Smooth muscle cell (in vitro differentiated cells): ENCODE results near the gene RCOR2. TPM values are rescaled to one million over a fixed set of nuclear protein-coding genes. Genes with fewer than 3 reads are reported as not detected.

Source experiments
- DNase-seq: peaks from one replicate; lab custom pipeline; 2025; ENCODE audit not compliant: unreplicated experiment; lab: John Stamatoyannopoulos, UW
- H2AFZ ChIP-seq: fragments of 200-600 bp; sonication (generic); 2 replicates; pipeline ENCODE4 v1.6.0; 2016; ENCODE audit warnings: antibody characterized with exemption, low read depth, mild to moderate bottlenecking
- H3F3A ChIP-seq: fragments of 200-600 bp; sonication (generic); 2 replicates; pipeline ENCODE4 v1.6.0; 2017; ENCODE audit warnings: antibody characterized with exemption, low read depth
- H3K27ac ChIP-seq: fragments of 200-600 bp; sonication (generic); 2 replicates; pipeline ENCODE4 v1.5.1; 2016; ENCODE audit warnings: low read depth, mild to moderate bottlenecking
- H3K27me3 ChIP-seq: fragments of 200-600 bp; sonication (generic); 2 replicates; pipeline ENCODE4 v1.6.1; 2016; ENCODE audit warnings: low read depth, mild to moderate bottlenecking
- H3K36me3 ChIP-seq: fragments of 200-600 bp; sonication (generic); 2 replicates; pipeline ENCODE4 v1.5.1; 2016; ENCODE audit warnings: low read depth
- H3K4me1 ChIP-seq: fragments of 200-600 bp; sonication (generic); 2 replicates; pipeline ENCODE4 v1.5.1; 2016; ENCODE audit warnings: low read depth
- H3K4me2 ChIP-seq: fragments of 200-600 bp; sonication (generic); 2 replicates; pipeline ENCODE4 v1.6.0; 2016; ENCODE audit warnings: mild to moderate bottlenecking
- H3K4me3 ChIP-seq: fragments of 200-600 bp; sonication (generic); 2 replicates; pipeline ENCODE4 v1.5.1; 2016; ENCODE audit warnings: mild to moderate bottlenecking
- H3K79me2 ChIP-seq: fragments of 200-600 bp; sonication (generic); 2 replicates; pipeline ENCODE4 v1.6.0; 2016; ENCODE audit warnings: low read depth, mild to moderate bottlenecking
- H3K9ac ChIP-seq: fragments of 200-600 bp; sonication (generic); 2 replicates; pipeline ENCODE4 v1.6.0; 2016; ENCODE audit warnings: low read depth
- H3K9me3 ChIP-seq: fragments of 200-600 bp; sonication (generic); replicated peaks from 2 replicates; pipeline ENCODE4 v1.5.1; 2016; ENCODE audit warnings: low read depth
- H4K20me1 ChIP-seq: fragments of 200-600 bp; sonication (generic); 2 replicates; pipeline ENCODE4 v1.6.0; 2016; ENCODE audit warnings: low read depth
- WGBS: methylation state at CpG from one replicate; pipeline ENCODE4 v1.1.7; 2016; ENCODE audit warnings: low lambda C conversion rate; 5-methylcytosine and 5-hydroxymethylcytosine counted together
- polyA plus RNA-seq: library from polyadenylated mRNA; unstranded; fragments of >200 nt; fragmentation: Nextera tagmentation; extraction: Ambion mirVana; gene quantifications from 2 replicates; pipeline ENCODE4 v1.2.1, GENCODE V29; 2016
- small RNA-seq: library from RNA; depleted of rRNA; stranded (forward); fragments of <200 nt; gene quantifications from one replicate; pipeline ENCODE3, GENCODE V24; 2014
- total RNA-seq: library from RNA; depleted of rRNA; stranded (reverse); fragments of >200 nt; gene quantifications from 2 replicates; pipeline ENCODE4 v1.2.3, GENCODE V29; 2014
- TF ChIP-seq, protein P1 (sequence below): fragments of 200-600 bp; sonication (generic); IDR thresholded peaks from 2 replicates; pipeline ENCODE4 v1.5.1; 2017; ENCODE audit warnings: borderline replicate concordance, mild to moderate bottlenecking, antibody characterized with exemption; ENCODE audit not compliant: insufficient read depth, poor library complexity, severe bottlenecking

Gene RCOR2
- total and polyA plus RNA-seq, 2 experiments from 2014 or later, result 8.5 to 8.7 TPM

- Histone ChIP-seq H3K27ac (no peak overlapping the region), H3K4me1 (no peaks in the 10 kb centered on the region), H3K79me2 (peaks cover 57% of the 10 kb centered on the region), H3K27me3 (no peaks in the 10 kb centered on the region), H3K4me2 (no peak overlapping the region), H3K9ac (no peak overlapping the region), H2AFZ (no peak overlapping the region), H3K9me3 (no peaks in the 10 kb centered on the region), H4K20me1 (peaks cover 99% of the 10 kb centered on the region), H3F3A (peaks cover 8% of the 10 kb centered on the region), H3K36me3 (no peaks in the 10 kb centered on the region), H3K4me3 (no peak overlapping the region)
- TF ChIP-seq, protein P1, sequence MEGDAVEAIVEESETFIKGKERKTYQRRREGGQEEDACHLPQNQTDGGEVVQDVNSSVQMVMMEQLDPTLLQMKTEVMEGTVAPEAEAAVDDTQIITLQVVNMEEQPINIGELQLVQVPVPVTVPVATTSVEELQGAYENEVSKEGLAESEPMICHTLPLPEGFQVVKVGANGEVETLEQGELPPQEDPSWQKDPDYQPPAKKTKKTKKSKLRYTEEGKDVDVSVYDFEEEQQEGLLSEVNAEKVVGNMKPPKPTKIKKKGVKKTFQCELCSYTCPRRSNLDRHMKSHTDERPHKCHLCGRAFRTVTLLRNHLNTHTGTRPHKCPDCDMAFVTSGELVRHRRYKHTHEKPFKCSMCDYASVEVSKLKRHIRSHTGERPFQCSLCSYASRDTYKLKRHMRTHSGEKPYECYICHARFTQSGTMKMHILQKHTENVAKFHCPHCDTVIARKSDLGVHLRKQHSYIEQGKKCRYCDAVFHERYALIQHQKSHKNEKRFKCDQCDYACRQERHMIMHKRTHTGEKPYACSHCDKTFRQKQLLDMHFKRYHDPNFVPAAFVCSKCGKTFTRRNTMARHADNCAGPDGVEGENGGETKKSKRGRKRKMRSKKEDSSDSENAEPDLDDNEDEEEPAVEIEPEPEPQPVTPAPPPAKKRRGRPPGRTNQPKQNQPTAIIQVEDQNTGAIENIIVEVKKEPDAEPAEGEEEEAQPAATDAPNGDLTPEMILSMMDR, result no peak
- 43% methylated on average over 4 of the region's 4 CpGs for whole genome bisulfite sequencing
- no peak for DNase-seq
Measured at GRCh38 chr11:63862923-63863322, 54.0 kb downstream of the RCOR2 start.

Small RNAs within 50 kb of the gene (small RNA-seq; reads per million reads assigned to genes)
- gene RNU6-1306P, result not detected

Other genes with a start within 250 kb of the RCOR2 start
- gene ATL3, start 245.8 kb downstream of the RCOR2 start, total RNA-seq, result 32.5 and 37.5 TPM in 2 replicates
- gene ATL3, start 245.8 kb downstream of the RCOR2 start, polyA plus RNA-seq, result 13.0 and 14.9 TPM in 2 replicates
- gene RTN3, start 235.7 kb downstream of the RCOR2 start, total RNA-seq, result 59.5 and 64.9 TPM in 2 replicates
- gene RTN3, start 235.7 kb downstream of the RCOR2 start, polyA plus RNA-seq, result 43.5 and 50.9 TPM in 2 replicates
- gene ZFTA, start 148.4 kb downstream of the RCOR2 start, total RNA-seq, result 14.9 and 15.7 TPM in 2 replicates
- gene ZFTA, start 148.4 kb downstream of the RCOR2 start, polyA plus RNA-seq, result 11.0 and 11.1 TPM in 2 replicates
- 13.6 and 15.3 TPM in 2 replicates for gene SPINDOC, start 103.7 kb downstream of the RCOR2 start, total RNA-seq
- gene SPINDOC, start 103.7 kb downstream of the RCOR2 start, polyA plus RNA-seq, result 12.1 and 13.7 TPM in 2 replicates
- 14.2 and 16.9 TPM in 2 replicates for gene MARK2, start 78.1 kb downstream of the RCOR2 start, total RNA-seq
- 23.3 and 32.4 TPM in 2 replicates for gene MARK2, start 78.1 kb downstream of the RCOR2 start, polyA plus RNA-seq
- gene NAA40, start 21.8 kb upstream of the RCOR2 start, total RNA-seq, result 11.3 and 16.5 TPM in 2 replicates
- 7.6 and 11.1 TPM in 2 replicates for gene NAA40, start 21.8 kb upstream of the RCOR2 start, polyA plus RNA-seq
- gene COX8A, start 57.5 kb upstream of the RCOR2 start, total RNA-seq, result 432 and 551 TPM in 2 replicates
- gene COX8A, start 57.5 kb upstream of the RCOR2 start, polyA plus RNA-seq, result 534 and 549 TPM in 2 replicates
- 55.2 and 71.5 TPM in 2 replicates for gene OTUB1, start 69.3 kb upstream of the RCOR2 start, total RNA-seq
- gene OTUB1, start 69.3 kb upstream of the RCOR2 start, polyA plus RNA-seq, result 155 and 164 TPM in 2 replicates
- 0.76 TPM in 1 of 2 replicates, not detected in the other for gene FLRT1, start 118.8 kb upstream of the RCOR2 start, total RNA-seq
- gene FLRT1, start 118.8 kb upstream of the RCOR2 start, polyA plus RNA-seq, result 0.26 and 0.32 TPM in 2 replicates
- 9.2 and 57.9 TPM in 2 replicates for gene MACROD1, start 248.9 kb upstream of the RCOR2 start, total RNA-seq
- 32.6 and 35.2 TPM in 2 replicates for gene MACROD1, start 248.9 kb upstream of the RCOR2 start, polyA plus RNA-seq